ENCODE measurements around the gene KIF18A.

DNA sequence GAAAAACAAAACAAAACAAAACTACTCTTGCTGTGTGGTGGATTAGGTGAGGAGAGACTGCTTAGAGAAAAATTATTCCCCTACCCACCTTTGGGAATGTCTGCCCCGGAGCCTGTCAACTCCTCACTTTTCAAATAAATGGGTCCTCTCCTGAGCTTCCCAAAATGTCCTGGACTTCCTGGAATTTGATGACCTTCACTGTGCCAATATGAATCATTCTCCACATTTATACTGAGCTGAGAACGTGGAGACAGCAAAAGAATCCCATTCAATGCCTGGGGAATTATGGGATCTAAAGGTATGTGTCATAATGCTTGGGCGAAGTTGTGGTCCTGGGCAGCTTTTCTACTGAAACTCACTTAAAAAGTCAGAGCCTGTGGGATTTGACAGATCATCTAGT is 136.8 kb downstream of the KIF18A start:
- TF ChIP-seq EZH2phosphoT487 (IDR thresholded peaks at IDR 0.05; ENCODE audit: borderline replicate concordance, low read depth, low read length), result no peak
- TF ChIP-seq, protein P1, sequence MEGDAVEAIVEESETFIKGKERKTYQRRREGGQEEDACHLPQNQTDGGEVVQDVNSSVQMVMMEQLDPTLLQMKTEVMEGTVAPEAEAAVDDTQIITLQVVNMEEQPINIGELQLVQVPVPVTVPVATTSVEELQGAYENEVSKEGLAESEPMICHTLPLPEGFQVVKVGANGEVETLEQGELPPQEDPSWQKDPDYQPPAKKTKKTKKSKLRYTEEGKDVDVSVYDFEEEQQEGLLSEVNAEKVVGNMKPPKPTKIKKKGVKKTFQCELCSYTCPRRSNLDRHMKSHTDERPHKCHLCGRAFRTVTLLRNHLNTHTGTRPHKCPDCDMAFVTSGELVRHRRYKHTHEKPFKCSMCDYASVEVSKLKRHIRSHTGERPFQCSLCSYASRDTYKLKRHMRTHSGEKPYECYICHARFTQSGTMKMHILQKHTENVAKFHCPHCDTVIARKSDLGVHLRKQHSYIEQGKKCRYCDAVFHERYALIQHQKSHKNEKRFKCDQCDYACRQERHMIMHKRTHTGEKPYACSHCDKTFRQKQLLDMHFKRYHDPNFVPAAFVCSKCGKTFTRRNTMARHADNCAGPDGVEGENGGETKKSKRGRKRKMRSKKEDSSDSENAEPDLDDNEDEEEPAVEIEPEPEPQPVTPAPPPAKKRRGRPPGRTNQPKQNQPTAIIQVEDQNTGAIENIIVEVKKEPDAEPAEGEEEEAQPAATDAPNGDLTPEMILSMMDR (conservative IDR thresholded peaks at IDR 0.05; ENCODE audit: low read length), result no peak
